Pons (tissue), 1 donor: Measurements from ENCODE around the gene SYMPK.
"Not testable (repeated sequence)": the region's sequence is repeated elsewhere in the genome, so short reads cannot be mapped to it uniquely, and the experiment has no call there.

ENCODE experiments used
- DNase-seq: peaks from one replicate; pipeline ENCODE4 v3.0.0-alpha.2; 2016; ENCODE audit warnings: low spot score

SYMPK gene

DNA sequence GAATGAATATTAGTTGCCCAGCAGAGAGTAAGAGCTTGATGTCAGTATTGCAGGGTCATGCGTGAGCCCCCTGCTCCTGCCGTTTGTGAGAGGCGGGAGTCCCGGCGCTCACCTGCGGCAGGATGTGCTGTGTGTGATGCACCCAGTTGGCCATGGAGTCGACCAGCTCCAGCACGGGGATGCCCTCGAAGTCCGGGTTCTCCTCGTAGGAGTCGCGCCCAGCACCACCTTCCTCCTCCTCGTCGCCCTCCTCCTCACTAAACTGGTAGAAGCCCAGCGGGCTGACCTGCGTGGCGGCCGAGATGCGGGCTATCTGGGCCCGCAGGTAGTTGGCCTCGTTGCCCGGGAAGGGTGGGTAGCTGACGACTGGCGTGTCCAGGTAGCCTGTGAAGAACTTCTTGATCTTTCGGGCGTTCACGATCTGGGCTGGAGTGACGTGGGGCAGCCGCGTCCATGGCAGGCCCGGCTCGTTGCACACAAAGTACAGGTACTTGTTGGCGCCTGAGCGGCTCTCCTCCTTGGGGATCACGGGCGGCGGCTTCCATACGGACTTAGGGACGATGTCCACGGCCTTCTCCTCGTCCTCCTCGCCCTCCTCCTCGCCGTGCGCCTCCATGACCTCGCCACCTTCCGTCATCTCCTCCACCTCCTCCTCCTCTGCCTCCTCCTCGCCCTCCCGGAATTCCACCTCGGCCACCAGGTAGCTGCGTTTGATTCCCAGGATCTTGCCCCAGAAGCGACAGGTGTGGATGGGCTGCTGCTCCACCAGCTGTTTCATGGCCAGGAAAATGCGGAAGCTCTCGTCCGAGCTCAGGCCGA lies 58.6 kb downstream of the SYMPK start:
- no peak for DNase-seq

DNA sequence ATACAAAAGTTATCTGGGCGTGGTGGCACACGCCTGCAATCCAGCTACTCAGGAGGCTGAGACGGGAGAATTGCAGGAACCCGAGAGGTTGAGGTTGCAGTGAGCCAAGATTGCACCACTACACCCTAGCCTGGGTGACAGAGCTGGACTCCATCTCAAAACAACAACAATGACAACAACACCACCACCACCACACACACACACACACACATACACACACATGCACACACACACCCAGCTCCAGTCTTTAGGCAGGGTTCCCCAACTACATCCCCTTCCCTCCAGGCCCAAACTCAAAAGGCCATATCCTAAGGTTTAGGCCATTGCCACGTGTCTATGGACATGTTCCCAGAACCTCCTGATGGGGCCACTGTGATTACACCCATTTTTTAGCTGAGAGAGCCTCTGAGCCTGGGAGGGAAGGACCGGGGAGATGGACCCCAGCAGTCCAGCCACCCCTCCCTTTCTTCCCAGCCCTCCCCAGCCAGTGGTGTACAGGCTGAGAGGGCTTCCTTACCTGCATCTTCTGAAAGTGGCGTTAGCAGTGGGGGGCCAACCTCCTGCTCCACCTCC lies 61.3 kb downstream of the SYMPK start:
- DNase-seq: no peak

DNA sequence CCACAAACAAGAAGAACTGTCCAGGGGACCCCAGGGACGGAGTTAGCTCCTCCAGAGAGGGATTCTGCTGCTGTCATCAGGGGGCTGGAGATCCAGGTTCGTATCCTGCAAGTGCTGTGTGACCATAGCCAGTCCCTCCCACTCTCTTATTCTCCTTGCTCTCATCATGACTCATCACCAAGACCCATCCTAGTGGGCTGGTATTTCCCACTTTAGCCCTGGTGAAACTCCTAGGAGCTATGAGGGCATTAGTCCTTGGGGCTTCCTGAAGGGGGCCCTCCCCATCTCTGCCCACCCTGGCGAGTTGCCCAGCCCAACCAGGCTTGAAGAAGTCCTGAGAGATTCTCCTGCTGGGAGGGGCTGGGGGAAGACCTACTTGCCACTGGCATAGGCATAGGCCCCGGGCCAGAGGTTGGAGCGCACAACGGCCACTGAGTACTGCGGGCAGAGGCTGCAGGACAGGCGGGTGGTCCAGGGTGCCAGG lies 62.8 kb downstream of the SYMPK start:
- no peak for DNase-seq

DNA sequence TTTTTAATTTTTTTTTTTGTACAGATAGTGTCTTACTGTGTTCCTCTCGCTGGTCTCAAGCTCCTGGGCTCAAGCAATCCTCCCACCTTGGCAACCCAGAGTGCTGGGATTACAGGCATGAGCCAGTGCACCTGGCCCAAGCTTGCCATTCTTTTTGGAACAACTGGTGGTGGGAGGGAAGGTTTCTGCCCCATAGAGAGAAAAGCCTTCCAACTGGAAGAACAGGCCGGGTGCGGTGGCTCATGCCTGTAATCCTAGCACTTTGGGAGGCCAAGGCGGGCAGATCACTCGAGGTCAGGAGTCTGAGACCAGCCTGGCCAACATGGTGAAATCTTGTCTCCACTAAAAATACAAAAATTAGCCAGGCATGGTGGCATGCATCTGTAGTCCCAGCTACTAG lies 63.4 kb downstream of the SYMPK start:
- not testable (repeated sequence) for DNase-seq

DNA sequence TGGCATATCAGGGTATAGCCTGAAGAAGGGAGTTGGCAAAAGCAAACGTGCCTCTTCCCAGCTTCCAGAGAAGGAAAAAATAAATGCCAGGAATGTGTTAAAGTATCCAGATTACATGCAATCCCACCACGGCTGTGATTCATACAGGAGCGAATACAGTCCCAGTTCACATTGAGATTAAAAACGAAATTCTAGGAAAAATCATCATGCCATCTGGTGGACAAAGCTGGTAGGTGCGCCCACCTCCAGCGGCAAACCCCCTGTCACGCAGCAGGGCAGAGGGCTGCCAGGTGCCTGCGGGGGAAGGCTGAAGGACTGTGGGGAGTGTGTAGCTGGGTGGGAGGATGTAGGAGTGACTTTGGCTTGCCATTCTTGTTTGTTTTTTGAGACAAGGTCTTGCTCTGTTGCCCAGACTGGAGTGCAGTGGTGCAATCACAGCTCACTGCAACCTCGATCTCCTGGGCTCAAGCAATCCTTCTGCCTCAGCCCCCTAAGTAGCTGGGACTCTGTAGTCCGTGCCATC lies 63.9 kb downstream of the SYMPK start:
- DNase-seq: peak; percentile 47

DNA sequence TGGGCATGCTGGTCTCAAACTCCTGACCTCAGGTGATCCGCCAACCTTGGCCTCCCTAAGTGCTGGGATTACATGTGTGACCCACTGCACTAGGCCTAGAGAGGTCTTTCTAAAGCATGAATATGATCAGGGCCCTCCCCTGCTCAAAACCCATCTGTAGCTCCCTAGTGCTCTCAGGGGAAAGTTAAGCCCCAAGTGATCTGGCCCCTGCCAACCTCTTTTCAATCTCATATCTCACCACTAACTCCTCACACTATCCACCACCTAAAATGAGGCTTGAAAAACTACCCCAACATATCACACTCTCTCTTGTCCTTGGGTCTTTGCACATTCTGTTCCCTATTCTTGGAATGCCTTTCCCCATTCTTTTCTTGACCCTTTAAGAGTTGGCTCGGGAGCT lies 68.3 kb downstream of the SYMPK start:
- no peak for DNase-seq

DNA sequence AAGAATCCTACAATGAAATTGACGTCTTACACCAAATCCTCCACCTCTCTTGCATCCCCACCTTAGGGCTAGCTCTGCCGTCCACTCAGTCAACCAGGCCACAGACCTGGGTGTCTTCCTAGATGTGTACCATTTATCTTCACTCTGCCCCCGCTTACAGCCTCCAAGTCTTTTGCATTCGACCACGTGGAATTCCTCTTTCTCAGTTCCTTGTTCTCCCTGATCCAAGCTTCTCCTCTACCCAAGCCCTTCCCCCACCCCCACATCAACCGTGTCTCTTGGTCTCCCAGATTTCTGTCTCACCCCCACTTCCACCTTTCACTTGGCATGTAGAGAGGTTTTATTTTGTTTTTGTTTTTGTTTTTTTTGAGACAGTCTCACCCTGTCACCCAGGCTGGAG lies 69.1 kb downstream of the SYMPK start:
- no peak for DNase-seq

DNA sequence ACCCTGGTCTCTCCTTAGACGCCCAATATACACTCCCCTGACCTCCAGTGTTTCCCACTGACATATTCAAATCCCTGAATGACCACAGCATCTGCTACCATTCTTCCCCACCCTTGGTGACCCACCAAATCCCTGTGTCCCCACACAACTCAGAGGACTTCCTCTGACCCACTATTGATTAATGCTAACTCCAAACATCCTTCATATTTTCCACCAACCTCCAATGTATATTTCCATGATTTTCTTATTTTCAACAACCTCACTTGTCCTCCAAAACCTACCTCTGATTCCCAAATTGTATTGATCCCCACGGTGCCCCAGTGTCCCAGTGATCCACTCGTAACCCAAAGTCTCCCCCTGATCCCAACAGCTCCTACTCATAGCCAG lies 69.8 kb downstream of the SYMPK start:
- DNase-seq: no peak

DNA sequence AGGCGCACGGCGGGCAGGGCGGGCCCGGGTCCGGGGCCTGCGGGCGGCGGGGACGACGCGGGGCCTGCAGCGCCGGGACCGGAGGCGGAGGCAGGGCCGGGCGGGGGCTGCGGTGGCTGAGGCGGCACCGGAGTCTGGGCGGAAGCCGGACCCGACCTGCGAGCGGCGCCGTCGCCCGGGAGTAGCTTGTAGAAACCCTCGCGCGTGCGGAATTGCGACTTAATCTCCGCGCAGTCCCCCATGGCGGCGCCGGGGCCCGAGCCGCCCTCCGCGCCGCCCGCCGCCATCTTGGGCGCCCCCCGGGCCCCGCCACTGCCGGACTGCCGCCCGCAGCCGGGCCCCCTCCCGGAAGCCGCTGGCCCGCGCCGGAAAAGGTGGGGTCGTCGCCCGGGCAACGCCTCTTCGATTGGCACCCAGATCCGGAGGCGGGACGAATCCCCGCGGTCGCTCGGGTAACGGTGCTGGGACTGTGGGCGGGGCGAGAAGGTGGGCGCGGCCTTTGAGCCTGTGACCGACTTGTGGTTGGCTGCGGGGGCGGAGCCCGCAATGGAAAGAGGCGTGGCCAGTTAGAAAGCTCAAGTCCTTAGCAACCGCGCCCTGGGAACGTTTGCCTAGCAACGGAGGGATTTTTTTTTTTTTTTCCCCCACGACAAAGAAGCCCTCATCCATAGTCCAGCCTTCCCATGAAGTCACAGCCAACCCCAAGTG lies 70.3 kb downstream of the SYMPK start, which contains the start of gene DMWD:
Gene DMWD, minus strand, starts transcription at position 376 of the 708 bp plus-strand sequence. Its CDS starts 89 bp downstream, at position 287.
- peak; percentile 98 for DNase-seq

DNA sequence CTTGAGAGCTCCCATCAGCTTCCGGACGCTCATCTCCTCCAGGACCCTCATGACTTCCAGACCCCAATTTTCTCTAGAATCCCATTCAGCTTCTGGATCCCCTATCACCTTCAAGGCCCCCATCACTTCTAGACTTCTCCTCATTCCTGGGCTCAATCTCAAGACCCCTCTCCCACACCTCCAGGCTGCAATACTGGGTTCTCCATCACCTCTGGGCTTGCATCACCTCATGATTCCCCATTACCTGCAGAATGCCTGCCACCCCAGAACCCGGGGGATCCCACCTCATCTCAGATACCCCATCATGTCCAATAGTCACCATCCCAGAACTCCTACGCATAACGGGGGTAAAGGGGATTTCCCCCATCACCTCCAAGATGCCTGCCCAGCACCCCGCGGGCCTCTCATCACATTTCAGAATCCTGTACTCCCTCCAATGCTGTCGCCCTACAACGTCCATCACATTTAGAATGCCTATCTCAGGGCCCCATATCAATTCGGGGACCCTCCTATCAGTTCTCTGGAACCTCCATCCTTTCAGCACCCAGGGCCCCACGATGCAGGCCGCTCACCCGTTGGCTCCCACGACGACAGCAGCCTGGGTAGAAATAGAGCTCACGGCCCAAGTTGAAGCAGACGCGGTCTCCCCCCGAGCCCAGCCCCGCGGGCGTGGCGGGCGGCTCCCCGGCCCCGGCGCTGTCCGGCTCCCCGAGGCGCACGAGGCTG lies 71.0 kb downstream of the SYMPK start:
- DNase-seq: no peak

DNA sequence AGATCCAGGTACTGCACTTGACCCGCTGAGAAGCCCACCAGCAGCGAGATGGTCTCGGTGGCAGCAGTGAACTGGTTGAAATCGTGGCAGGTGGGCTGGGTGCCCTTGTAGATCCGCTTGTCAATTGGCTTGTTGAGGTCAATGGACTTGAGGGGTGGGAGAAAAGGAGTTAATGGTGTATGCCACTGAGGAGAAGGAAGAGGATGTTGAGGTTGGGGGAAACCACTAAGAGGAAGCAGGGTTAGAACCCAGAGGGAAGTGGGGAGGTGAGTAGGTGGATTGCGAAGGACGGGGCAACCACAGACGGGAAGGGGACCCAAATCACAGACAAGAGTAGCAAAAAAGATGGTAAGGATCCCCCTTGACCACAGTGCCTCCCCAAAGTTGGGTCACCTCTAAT lies 72.0 kb downstream of the SYMPK start:
- DNase-seq: peak; percentile 68

DNA sequence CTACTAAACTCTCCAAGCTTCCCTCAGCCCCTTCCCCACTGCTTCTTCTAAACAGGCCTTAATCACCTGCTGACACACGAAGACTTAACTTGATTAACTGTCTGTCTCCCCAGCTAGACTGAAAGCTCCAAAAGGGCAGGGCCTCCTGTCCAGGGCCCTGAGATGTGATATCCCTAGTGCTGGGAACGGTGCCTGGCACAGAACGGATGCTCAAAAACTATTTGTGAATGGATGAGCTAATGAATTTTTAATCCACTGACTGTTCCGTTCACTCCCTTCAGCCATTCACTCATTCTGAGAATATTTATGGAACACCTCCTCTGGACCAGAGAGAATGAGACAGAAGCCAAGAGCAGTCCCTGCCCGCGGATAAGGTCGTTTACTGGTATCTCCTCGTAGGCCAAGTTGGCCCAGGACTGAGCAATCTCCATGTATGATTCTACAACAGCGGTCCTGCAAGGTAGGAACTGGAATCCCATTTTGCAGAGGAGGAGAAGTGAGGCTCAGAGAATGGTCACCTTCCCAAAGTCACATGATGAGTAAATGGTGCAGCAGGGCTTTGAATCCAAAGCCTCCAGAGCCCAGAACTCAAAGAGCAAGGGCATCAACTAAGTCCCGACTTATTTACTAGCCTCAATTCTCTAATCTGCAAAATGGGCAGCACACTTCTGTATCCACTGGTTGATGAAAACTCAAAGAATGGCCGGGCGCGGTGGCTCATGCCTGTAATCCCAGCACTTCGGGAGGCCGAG lies 73.7 kb downstream of the SYMPK start:
- DNase-seq: no peak

DNA sequence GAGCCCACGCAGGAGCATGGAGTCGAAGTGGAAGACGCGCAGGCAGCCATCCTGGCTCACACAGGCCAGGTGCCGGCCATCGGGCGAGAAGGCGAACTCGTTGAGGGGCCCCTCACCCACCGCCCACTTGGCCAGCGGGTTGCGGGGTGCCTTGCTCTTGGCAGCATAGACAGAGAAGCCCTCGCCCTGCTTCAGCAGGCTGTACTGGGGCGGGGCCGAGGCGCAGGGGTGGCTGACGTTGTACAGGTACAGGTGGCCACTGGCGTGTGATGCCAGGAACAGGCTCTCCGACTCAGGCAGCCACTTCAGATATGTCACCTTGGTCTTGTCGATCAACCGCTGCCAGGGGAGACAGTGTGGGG lies 76.4 kb downstream of the SYMPK start:
- no peak for DNase-seq

DNA sequence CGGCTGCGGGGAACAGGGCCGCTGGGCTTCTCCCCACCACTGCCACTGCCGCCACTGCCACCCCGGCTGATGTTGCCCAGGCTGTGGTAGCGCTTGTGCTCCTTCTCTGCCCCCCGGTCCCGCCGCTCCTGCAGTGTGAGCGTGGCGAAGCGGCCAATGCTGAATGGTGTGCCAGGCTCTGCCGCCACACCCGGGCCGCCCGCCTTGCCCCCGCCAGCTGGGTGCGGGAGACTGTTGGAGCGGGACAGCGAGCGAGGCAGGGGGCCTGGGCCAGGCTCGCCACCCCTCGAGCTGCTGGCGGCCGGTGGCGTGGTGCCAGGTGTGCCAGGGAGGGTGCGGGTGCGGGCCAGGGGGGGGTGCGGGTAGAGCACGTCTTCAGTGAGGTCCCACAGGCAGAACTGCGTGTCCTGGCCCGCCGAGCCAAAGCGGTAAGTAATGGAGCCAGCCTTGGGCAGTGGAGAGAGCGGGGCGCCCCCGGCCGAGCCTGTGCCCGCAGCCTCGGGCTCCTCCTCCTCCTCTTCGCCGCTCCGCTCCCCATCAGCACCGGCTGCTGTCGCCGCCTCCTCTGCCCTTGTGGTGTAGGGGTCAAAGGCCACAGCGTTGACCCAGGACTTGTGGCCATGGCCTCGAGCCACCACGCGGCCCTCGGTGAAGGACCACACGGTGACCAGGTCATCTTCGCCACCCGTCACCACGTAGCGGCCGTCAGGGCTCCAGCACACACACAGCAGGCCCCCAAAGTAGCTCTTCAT lies 77.0 kb downstream of the SYMPK start:
- no peak for DNase-seq

DNA sequence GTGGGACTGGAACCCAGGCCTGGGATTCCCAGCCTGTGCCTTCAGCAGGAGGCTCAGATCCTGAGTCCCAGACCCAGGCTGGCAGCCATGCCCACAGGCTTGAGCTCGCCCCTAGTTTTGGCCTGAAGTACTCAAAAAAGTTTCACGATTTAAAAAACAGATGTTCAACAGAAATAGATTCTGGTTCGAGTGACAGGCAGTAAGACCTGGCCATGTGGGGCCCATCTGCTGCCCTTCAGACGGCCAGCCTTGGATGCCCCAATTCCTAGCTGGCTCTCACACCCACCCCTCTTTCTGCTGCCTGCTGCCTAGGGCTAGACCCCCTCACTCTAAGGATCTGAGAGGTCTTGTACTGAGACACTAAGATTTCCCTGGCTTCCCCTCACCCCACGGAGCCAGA lies 77.8 kb downstream of the SYMPK start:
- DNase-seq: no peak

DNA sequence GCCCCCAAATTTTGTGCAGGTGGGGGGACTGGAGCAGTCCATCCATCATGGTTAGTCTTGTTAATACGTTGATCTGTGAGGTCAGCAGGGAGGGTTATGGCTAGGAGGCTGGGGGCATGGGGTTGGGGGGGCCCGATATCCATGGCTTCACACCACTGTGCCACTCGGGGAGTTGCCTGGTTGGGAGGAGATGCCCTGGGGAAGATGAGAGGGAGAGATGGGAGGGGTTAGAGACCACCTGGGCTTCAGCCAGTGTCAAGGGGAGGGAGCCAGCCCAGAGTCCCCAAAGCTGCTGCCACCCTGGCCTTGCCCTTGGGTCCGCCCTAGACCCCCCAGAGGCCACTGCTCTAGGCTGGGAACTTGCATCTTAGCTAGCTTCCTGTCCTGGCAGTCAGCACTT lies 78.9 kb downstream of the SYMPK start:
- no peak for DNase-seq

DNA sequence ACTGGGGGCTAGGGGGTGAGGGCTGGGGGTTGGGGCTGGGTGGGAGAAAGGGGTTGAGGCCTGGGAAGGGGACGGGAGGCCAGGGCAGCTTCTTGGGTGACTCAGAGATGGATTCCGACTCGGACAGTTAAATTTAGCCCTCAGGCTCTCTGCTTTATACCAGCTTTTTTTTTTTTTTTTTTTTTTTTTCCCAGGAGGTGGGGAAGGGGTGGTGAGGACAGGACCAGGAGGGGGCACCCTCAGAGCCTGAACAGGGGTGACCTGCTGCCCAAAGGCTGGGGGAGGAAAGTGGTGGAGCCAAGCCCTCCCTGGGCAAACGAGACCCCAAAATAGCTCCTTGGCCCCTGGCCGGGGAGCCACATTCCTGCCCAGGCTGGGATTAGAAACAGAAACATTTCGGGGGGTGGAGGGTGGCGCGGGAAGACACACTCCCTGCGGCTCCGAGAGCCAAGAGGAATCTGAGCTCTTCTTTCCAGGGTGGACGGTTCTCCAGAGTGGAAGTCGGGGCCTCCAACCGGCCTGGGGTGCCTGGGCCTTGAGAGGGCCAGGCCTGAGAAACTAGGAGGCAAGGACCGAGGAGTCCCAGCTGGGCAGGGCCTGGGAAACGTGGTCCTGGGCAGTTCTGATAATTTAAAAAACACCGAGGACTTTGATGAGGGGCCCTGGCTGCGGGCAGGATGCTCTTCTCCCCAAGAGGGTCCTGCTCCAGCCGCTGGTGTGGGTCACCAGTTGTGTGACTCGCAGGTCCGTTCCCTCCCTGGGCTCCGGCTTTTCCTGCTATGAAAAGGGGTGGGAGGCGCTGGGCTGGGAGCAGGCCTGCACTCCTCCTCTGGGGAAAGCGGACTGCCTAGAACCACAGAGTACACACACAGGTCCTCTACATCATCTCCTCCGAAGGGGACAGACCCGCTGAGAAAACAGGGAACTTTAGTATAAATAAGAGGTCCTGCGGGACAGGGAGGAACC lies 79.8 kb downstream of the SYMPK start:
- DNase-seq: no peak

DNA sequence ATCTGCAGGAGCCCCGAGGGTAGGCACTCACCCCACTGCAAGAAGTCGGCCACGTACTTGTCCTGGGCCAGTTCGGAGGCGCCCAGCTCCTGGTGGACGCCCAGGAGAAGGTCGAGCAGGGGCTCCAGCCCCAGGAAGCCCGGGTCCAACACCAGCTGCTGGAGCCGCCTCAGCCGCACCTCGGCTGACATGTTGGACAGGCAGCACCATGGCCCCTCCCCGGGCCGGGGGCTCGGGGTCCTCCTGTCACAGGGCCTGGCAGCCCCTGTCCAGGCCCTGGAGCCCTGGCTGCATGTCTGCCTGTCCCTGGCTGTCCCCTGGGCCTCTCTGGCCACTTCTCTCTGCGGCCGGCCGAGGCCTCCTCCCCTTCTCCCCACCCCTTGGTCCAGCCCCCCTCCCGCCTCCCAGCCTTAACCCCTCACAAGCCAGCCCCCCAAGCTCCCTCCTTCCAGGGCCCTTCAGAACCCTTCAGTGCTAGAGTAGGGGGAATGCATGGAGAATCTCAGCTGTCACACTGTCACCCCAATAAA lies 80.7 kb downstream of the SYMPK start, which contains the start of gene DMPK:
Gene DMPK, minus strand, starts transcription at position 329 of the 530 bp plus-strand sequence. Its CDS starts 138 bp downstream, at position 191.
- DNase-seq: no peak
